CD4-positive, alpha-beta T cell treated with Interleukin-17A for 4 hours (primary cell): ENCODE results near the gene OPCML.

Experiments used
- DNase-seq: peaks from one replicate; pipeline ENCODE4 v3.0.0-alpha.2; 2020; ENCODE audit warnings: mixed read lengths

OPCML gene

GRCh38 chr11:133064152-133064877, 468.0 kb downstream of the OPCML start:
- no peak for DNase-seq

GRCh38 chr11:133058501-133058900, 473.8 kb downstream of the OPCML start:
- DNase-seq: no peak

- no peak for DNase-seq
These were observed 479.1 kb downstream of the OPCML start for GRCh38 chr11:133053124-133053776.

GRCh38 chr11:133052537-133052936, 479.8 kb downstream of the OPCML start:
- no peak for DNase-seq

GRCh38 chr11:133049244-133050019, 482.9 kb downstream of the OPCML start:
- no peak for DNase-seq

- no peak for DNase-seq
These were observed 484.0 kb downstream of the OPCML start for GRCh38 chr11:133048270-133048669.

GRCh38 chr11:133047771-133048115, 484.6 kb downstream of the OPCML start:
- DNase-seq: no peak

GRCh38 chr11:133047036-133047770, 485.1 kb downstream of the OPCML start:
- DNase-seq: no peak

GRCh38 chr11:133046252-133046651, 486.0 kb downstream of the OPCML start:
- no peak for DNase-seq

GRCh38 chr11:133041928-133042882, 490.1 kb downstream of the OPCML start:
- no peak for DNase-seq

- no peak for DNase-seq
These were observed 491.1 kb downstream of the OPCML start for GRCh38 chr11:133041181-133041580.

GRCh38 chr11:133040289-133040900, 491.9 kb downstream of the OPCML start:
- DNase-seq: no peak

- DNase-seq: no peak
These were observed 493.5 kb downstream of the OPCML start for GRCh38 chr11:133038850-133039249.

- DNase-seq: no peak
These were observed 497.4 kb downstream of the OPCML start for GRCh38 chr11:133034929-133035328.

- DNase-seq: no peak
These were observed 503.2 kb downstream of the OPCML start for GRCh38 chr11:133029107-133029506.

- DNase-seq: no peak
These were observed 505.3 kb downstream of the OPCML start for GRCh38 chr11:133026952-133027351.

GRCh38 chr11:133024301-133024700, 508.0 kb downstream of the OPCML start:
- DNase-seq: no peak

GRCh38 chr11:133023232-133023631, 509.1 kb downstream of the OPCML start:
- no peak for DNase-seq

GRCh38 chr11:133021553-133021952, 510.7 kb downstream of the OPCML start:
- DNase-seq: no peak

GRCh38 chr11:133020372-133020714, 512.0 kb downstream of the OPCML start:
- DNase-seq: no peak

- DNase-seq: no peak
These were observed 512.5 kb downstream of the OPCML start for GRCh38 chr11:133019545-133020371.
